Stimulated activated CD8-positive, alpha-beta memory T cell treated with anti-CD3 and anti-CD28 coated beads, Interleukin-4, amount 100 ng/mL, for 48 hours (primary cell): ENCODE results near the gene ADGRE2.
"Not testable (repeated sequence)": the region's sequence is repeated elsewhere in the genome, so short reads cannot be mapped to it uniquely, and the experiment has no call there.

Source experiments
- DNase-seq: peaks from one replicate; pipeline ENCODE4 v3.0.0-alpha.2; 2020

ADGRE2 gene

GRCh38 chr19:14778110-14778845, at the start of gene ADGRE2:
TSS of gene ADGRE2 (minus strand) at chr19:14778560. CDS start at chr19:14776756, 1,804 bp downstream.
- not testable (repeated sequence) for DNase-seq

GRCh38 chr19:14826006-14826405, 47.6 kb upstream of the ADGRE2 start:
- no peak for DNase-seq

DNA sequence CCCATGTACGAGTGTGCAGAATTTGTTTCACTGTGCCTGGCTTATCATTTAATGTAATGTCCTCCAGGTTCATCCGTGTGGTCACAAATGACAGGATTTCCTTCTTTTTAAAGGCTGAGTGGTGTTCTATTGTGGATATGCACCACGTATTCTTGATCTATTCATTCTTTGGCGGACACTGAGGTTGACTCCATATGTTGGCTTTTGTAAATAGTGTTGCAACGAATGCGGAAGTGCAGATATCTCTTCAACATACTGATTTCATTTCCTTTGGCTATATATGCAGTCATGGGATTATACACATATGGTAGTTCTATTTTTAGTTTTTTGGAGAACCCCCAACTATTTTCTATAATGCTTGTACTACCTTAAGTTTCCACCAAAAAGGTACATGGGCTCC, 43.6 kb upstream of the ADGRE2 start:
- DNase-seq: no peak

DNA sequence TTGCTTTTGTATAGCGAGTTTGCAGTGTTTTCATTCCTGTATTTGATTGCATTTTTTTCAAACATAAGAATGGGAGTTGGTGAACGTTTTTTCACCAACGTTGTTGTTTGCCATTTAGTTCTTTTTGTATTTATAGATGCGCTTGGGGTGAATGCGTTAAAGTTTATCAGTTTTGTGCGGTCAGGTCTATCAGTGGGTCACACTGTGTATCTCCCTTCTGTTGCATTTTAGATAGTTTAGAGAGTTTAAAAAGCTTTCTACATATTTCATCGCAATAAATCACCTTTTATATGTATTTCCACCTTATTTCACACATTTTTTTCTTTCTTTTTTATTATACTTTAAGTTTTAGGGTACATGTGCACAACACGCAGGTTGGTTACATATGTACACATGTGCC, 40.2 kb upstream of the ADGRE2 start:
- no peak for DNase-seq

GRCh38 chr19:14817052-14817451, 38.7 kb upstream of the ADGRE2 start:
- no peak for DNase-seq

DNA sequence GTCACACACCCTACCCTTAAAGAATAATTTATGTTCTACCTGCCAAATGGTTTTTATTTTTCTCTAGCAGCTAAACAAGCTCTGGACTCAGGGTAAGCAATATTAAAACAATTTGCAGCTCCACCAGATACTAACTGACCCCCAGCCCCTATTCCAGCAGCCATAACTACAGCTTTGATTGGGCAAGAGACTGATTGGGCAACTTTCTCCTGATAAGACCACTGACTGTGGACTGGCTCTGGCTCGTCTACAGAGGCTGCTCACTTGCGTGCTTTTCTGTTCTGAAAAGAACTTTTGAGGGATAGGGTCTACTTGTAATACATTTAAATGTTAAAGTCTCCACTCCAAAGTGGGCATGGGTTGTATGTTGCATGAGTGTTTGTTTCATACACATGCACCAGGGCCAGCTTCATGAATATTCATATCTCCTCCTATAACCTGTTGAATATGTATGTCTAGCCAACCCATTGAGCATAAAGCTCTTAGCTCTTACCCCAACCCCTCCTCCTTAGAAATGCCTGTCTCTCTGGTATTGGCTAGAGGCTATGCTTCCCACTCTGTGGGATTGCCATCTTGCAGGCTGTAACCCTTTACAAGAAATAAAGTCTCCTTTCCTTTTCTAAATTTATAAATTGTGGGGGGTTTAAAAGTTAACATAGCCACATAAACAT, 36.8 kb upstream of the ADGRE2 start:
- DNase-seq: no peak

DNA sequence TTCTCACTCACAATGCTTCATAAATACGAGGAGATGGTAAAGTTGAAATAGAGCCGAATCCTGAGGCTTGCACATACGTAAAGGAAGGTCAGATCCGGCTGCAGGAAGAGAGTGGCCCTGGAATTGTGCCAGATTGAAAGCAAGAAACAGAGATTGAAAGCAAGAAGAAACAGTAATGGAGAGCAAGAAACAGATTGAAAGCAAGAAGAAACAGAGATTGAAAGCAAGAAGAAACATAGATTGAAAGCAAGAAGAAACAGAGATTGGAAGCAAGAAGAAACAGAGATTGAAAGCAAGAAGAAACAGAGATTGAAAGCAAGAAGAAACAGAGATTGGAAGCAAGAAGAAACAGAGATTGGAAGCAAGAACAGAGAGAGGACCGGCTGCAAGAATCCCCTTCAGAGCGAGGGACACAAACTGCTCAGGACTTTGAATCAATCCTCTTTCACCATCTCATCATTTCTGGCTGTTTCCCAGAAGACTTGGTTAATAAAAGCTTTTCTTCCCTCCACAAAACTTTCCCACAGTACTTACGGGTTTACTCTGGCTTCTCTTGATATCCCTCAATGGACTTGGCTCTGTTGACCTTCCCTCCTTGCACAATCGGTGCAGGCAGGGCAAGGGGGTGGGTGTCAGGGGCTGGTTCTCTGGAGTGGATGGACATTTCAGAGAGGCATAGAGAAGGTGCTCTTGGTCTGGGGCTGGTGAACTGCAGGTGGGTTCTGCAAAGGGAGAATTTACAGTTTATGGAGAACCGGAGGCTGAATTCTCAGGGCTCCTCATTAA, 31.1 kb upstream of the ADGRE2 start:
- DNase-seq: no peak

DNA sequence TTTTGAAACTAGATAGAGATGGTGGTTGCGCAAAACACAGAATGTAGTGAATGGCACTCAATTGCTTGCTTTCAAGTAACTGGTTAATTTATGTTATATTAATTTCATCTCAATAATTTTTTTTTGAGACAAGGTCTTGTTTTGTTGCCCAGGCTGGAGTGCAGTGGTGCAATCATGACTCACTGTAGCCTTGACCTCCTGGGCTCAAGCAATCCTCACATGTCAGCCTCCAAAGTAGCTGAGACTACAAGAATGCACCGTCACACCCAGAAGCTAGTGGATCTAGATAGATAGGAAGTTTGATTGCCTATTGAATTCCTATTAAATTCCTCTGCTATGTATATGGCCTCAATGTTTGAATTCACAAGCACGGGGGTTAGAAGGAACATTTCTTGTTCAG, 26.4 kb upstream of the ADGRE2 start:
- DNase-seq: no peak

DNA sequence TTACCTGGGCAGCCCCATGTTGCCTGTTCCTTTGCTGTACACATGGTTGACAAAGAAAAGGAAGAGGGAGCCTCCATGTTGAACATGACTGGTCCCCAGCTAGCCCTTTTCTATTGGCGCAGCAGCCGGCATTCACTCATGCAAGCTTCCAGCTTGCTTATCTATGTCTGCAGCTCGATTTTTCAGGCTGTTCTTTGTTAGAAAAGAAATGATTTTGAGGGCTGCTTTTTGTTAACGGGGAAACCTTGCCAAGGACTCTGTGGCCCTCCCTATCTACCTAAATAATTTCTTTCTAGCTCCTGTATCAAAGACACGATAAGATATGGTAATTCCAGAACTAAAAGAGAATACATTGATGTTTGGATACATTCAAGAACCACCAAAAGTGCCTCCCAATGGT, 20.4 kb upstream of the ADGRE2 start:
- DNase-seq: no peak

GRCh38 chr19:14796021-14796420, 17.7 kb upstream of the ADGRE2 start:
- no peak for DNase-seq

DNA sequence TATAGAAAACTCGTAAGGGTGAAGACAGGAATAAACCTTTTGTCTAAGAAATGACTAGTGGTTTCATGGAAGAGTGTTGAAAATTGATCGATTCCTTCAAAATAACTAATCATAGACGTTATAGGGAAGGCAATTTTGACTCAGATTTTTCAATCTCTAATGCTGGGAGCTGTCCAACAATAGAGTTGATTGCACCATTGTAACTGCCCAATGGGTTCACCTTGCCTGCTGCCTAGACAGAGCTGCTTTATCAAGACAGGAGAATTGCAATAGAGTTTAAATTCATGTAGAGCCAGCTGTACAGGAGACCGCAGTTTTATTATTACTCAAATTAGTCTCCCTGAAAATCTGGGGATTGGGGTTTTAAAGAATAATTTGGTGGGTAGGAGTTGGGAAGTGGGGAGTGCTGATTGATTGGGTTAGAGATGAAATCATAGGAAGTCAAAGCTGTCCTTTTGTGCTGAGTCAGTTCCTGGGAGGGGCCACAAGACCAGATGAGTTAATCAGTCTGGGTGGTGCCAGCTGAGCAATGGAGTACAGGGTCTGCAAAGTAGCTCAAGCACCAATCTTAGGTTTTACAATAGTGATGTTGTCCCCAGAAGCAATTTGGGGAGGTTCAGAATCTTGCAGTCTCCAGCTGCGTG, 16.8 kb upstream of the ADGRE2 start:
- DNase-seq: no peak

GRCh38 chr19:14792250-14792649, 13.9 kb upstream of the ADGRE2 start:
- DNase-seq: not testable (repeated sequence)

DNA sequence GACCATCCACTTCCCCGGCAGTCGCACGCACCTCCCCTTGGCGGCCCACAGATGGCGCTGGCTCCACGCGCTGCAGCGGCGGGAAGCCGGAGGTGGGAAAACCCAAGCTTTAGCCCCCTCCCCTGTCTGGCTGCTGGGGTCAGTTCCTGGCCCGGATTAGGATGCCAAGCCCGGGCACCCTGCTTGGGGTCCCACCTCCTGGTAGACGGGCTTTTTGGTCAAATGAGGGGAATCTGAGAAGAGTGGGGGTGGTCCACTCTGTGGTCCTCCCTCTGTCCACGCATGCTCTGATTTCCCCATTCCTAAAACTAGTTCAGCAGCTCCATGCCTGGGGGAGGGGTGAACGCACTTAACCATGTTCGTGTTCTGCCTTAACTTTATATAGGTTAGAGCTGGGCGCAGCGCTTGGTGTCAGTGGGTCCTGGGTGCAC, 8.1 kb upstream of the ADGRE2 start:
- DNase-seq: peak; percentile 62

- peak; percentile 39 for DNase-seq
These were observed 6.9 kb upstream of the ADGRE2 start for GRCh38 chr19:14785102-14785793.

GRCh38 chr19:14784730-14785101, 6.4 kb upstream of the ADGRE2 start:
- DNase-seq: peak; percentile 67

DNA sequence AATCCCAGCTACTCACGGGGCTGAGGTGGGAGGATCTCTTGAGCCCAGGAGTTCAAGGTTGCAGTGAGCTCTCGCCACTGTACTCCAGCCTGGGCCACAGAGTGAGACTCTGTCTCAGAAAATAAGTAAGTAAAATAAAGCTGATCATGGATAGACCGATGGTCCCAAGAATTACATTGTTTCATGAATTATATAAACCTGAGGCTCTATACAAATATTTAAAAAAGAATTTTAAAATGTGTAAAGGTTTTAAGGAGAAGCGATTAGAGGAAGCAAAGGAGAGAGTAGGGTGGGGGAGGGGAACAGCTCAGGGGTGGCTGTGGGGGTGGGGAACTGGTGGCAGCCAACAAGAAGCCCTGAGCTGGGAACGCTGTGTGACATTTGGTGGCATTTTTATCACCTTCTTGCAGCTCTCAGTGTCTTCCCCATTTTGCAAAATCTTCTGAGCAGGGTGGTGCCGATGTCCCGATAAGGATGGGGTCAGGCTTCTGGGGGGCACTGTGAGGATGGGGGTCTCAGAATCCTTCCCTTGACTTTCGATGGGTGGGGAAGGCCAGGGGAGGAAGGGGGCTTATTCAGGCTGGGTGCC, 5.1 kb upstream of the ADGRE2 start:
- peak; percentile 11 for DNase-seq

DNA sequence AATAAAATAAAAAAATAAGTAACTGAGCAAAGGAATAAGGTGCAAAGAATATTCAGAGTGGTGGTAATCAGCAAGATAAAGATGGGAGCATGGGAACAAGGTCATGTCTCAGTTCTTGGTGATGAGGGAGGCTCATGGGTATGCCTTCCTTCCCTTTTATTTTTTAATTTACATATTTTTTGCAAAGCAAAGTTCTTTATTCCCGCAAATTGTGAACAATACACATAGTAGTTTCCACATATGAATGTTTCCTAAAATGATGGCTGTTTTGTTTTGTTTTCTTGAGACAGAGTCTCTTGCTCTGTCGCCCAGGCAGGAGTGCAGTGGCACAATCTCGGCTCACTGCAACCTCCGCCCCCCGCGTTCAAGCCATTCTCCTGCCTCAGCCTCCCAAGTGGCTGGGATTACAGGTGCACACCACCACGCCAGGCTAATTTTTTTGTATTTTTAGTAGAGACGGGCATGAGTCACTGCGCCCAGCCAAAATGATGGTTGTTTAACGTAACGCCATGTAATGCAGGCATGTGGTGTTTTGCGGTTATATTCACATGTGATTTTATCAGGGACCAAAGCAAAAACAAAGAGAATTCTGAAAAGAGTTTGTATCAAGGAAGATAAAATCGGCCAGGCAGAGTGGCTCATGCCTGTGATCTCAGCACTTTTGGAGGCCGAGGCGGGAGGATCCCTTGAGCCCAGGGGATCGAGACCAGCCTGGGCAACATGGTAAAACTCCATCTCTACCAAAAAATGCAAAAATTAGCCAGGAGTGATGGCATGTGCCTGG, 4.5 kb upstream of the ADGRE2 start:
- DNase-seq: peak; percentile 14

GRCh38 chr19:14781713-14782536, 3.6 kb upstream of the ADGRE2 start:
- peak; percentile 2 for DNase-seq

DNA sequence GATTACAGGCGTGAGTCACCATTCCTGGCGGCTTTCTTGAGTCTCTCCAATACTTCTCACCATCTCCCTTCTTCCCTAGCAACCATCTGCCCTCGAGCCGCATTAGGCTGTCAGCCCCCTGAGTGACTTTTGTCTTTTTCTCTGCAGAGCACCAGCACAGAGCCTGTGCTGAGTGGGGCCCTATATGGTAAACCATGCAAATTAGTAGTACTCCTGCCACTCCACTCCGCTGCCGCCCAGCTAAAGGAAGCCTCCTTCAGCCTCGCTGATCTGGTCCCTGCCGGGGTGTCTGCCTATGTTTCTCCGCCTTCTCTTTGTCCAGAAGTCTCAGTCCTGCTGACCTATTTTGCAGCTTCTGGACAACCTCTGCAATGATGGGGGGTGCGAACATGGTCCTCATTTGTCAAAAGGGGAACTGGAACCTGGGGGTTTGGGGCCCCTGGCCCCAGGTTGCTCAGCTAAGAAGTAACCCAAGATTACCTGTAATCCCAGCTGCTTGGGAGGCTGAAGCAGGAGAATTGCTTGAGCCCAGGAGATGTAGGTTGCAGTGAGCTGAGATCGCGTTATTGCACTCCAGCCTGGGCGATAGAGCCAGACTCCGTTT, 2.4 kb upstream of the ADGRE2 start:
- DNase-seq: peak; percentile 14

GRCh38 chr19:14779151-14779550, 791 bp upstream of the ADGRE2 start:
- DNase-seq: no peak
